HFF-Myc (cell line): ENCODE results near the gene HOXB7.

Source experiments
- DNase-seq: peaks from one replicate; pipeline ENCODE4 v3.0.0-alpha.2; 2011; ENCODE audit warnings: low read depth; ENCODE audit errors: extremely low read depth
- H3K4me3 ChIP-seq: replicated peaks from 2 replicates; pipeline ENCODE4 v1.5.1; 2011; ENCODE audit warnings: low read depth, mild to moderate bottlenecking, control low read depth, low read length
- CTCF ChIP-seq: IDR thresholded peaks from 2 replicates; pipeline ENCODE4 v1.5.1; 2012; ENCODE audit warnings: mild to moderate bottlenecking, low read depth, low read length, control low read depth; ENCODE audit errors: missing control alignments

Gene HOXB7

GRCh38 chr17:48645639-48646182 lies 34.9 kb upstream of the HOXB7 start:
- H3K4me3 ChIP-seq: no peak overlapping the region
- no peak for TF ChIP-seq CTCF
- DNase-seq: no peak

- DNase-seq: no peak
- no peak overlapping the region for H3K4me3 ChIP-seq
- no peak for TF ChIP-seq CTCF
Measured at GRCh38 chr17:48644910-48645557, 34.2 kb upstream of the HOXB7 start.

GRCh38 chr17:48644159-48644558 lies 33.3 kb upstream of the HOXB7 start:
- DNase-seq: no peak
- H3K4me3 ChIP-seq: no peak overlapping the region
- TF ChIP-seq CTCF: no peak

GRCh38 chr17:48643697-48644012 lies 32.8 kb upstream of the HOXB7 start:
- no peak overlapping the region for H3K4me3 ChIP-seq
- no peak for DNase-seq
- no peak for TF ChIP-seq CTCF

- H3K4me3 ChIP-seq: no peak overlapping the region
- TF ChIP-seq CTCF: no peak
- no peak for DNase-seq
Measured at GRCh38 chr17:48642843-48643696, 32.3 kb upstream of the HOXB7 start.

- no peak overlapping the region for H3K4me3 ChIP-seq
- TF ChIP-seq CTCF: no peak
- DNase-seq: no peak
Measured at GRCh38 chr17:48642059-48642842, 31.4 kb upstream of the HOXB7 start.
